Measurements from ENCODE around the gene CDX2.
A peak's percentile ranks its signal among the peaks of the same experiment; 100 is the strongest.

CDX2 gene

GRCh38 chr13:27973961-27974662 is 5.0 kb upstream of the CDX2 start:
- no peak overlapping the region for H3K27ac Mint-ChIP-seq
- no peak overlapping the region for H3K4me3 Mint-ChIP-seq
- H3K36me3 Mint-ChIP-seq = peaks cover 0 to 3% of the 10 kb centered on the region in 2 donors
- peaks cover 30 to 55% of the 10 kb centered on the region in 2 donors for H3K4me1 Mint-ChIP-seq
- no peak for ATAC-seq (replicated peaks)
- no peaks in the 10 kb centered on the region for H3K9me3 Mint-ChIP-seq
- DNase-seq = no peak
- peaks cover 76 to 96% of the 10 kb centered on the region in 2 donors for H3K27me3 Mint-ChIP-seq

- H3K36me3 Mint-ChIP-seq = peaks cover 0 to 3% of the 10 kb centered on the region in 2 donors
- no peak for ATAC-seq (replicated peaks)
- no peaks in the 10 kb centered on the region for H3K9me3 Mint-ChIP-seq
- peaks cover 73 to 95% of the 10 kb centered on the region in 2 donors for H3K27me3 Mint-ChIP-seq
- DNase-seq = no peak
- no peak overlapping the region for H3K27ac Mint-ChIP-seq
- H3K4me1 Mint-ChIP-seq = peaks cover 27 to 55% of the 10 kb centered on the region in 2 donors
- H3K4me3 Mint-ChIP-seq = no peak overlapping the region
These were observed 4.2 kb upstream of the CDX2 start for GRCh38 chr13:27973291-27973690.

- Mint-ChIP-seq H3K9me3 (no peaks in the 10 kb centered on the region), H3K27me3 (peaks cover 78 to 95% of the 10 kb centered on the region in 2 donors), H3K4me3 (no peak overlapping the region), H3K4me1 (peaks cover 32 to 57% of the 10 kb centered on the region in 2 donors), H3K27ac (no peak overlapping the region), H3K36me3 (peaks cover 0 to under 1% of the 10 kb centered on the region in 2 donors)
- ATAC-seq (replicated peaks) = no peak
- no peak for DNase-seq
These were observed 3.3 kb upstream of the CDX2 start for GRCh38 chr13:27972478-27972820.

- Mint-ChIP-seq H3K4me1 (peaks cover 34 to 57% of the 10 kb centered on the region in 2 donors), H3K4me3 (no peak overlapping the region), H3K27ac (no peak overlapping the region), H3K36me3 (no peaks in the 10 kb centered on the region), H3K27me3 (peaks cover 78 to 95% of the 10 kb centered on the region in 2 donors), H3K9me3 (no peaks in the 10 kb centered on the region)
- ATAC-seq (replicated peaks) (no peak), DNase-seq (no peak)
These were observed 2.8 kb upstream of the CDX2 start for GRCh38 chr13:27971776-27972477.

GRCh38 chr13:27971236-27971645 is 2.1 kb upstream of the CDX2 start:
- no peak overlapping the region for H3K27ac Mint-ChIP-seq
- no peak for DNase-seq
- H3K4me3 Mint-ChIP-seq = no peak overlapping the region
- peaks cover 77 to 94% of the 10 kb centered on the region in 2 donors for H3K27me3 Mint-ChIP-seq
- peaks cover 36 to 62% of the 10 kb centered on the region in 2 donors for H3K4me1 Mint-ChIP-seq
- H3K9me3 Mint-ChIP-seq = no peaks in the 10 kb centered on the region
- H3K36me3 Mint-ChIP-seq = no peaks in the 10 kb centered on the region
- ATAC-seq (replicated peaks) = no peak

GRCh38 chr13:27970382-27971235 is 1.5 kb upstream of the CDX2 start:
- ATAC-seq (replicated peaks) = no peak
- peak overlapping the region; percentile 17 to 32 for H3K4me3 Mint-ChIP-seq
- no peaks in the 10 kb centered on the region for H3K36me3 Mint-ChIP-seq
- H3K9me3 Mint-ChIP-seq = no peaks in the 10 kb centered on the region
- peaks cover 36 to 59% of the 10 kb centered on the region in 2 donors for H3K4me1 Mint-ChIP-seq
- H3K27ac Mint-ChIP-seq = peak overlapping the region; percentile 75
- no peak for DNase-seq
- H3K27me3 Mint-ChIP-seq = peaks cover 76 to 94% of the 10 kb centered on the region in 2 donors

- Mint-ChIP-seq H3K4me3 (peak overlapping the region in 1 of 2 donors; percentile 37), H3K27ac (peak overlapping the region; percentile 96)
These were observed 733 bp upstream of the CDX2 start for GRCh38 chr13:27969866-27970229.

GRCh38 chr13:27968316-27969081 is 616 bp downstream of the CDX2 start:
- H3K4me3 Mint-ChIP-seq = peak overlapping the region; percentile 66 to 69
- no peaks in the 10 kb centered on the region for H3K36me3 Mint-ChIP-seq
- ATAC-seq (replicated peaks) (no peak), DNase-seq (no peak)
- peaks cover 69 to 94% of the 10 kb centered on the region in 2 donors for H3K27me3 Mint-ChIP-seq
- H3K27ac Mint-ChIP-seq = peak overlapping the region; percentile 42
- peaks cover 33 to 52% of the 10 kb centered on the region in 2 donors for H3K4me1 Mint-ChIP-seq
- H3K9me3 Mint-ChIP-seq = no peaks in the 10 kb centered on the region

More at GRCh38 chr13:27969866-27970229, 733 bp upstream of the CDX2 start:
- DNase-seq (no peak), ATAC-seq (replicated peaks) (no peak)
- Mint-ChIP-seq H3K27me3 (peaks cover 76 to 94% of the 10 kb centered on the region in 2 donors), H3K4me1 (peaks cover 33 to 52% of the 10 kb centered on the region in 2 donors), H3K36me3 (no peaks in the 10 kb centered on the region), H3K9me3 (no peaks in the 10 kb centered on the region)

GRCh38 chr13:27967736-27968315 is 1.3 kb downstream of the CDX2 start:
- peak in 1 of 2 donors; percentile 20 for ATAC-seq (replicated peaks)
- no peaks in the 10 kb centered on the region for H3K9me3 Mint-ChIP-seq
- DNase-seq = no peak
- H3K4me1 Mint-ChIP-seq = peaks cover 33 to 52% of the 10 kb centered on the region in 2 donors
- peaks cover 68 to 93% of the 10 kb centered on the region in 2 donors for H3K27me3 Mint-ChIP-seq
- peak overlapping the region; percentile 77 for H3K4me3 Mint-ChIP-seq
- H3K27ac Mint-ChIP-seq = peak overlapping the region; percentile 88
- H3K36me3 Mint-ChIP-seq = no peaks in the 10 kb centered on the region

- no peaks in the 10 kb centered on the region for H3K9me3 Mint-ChIP-seq
- ATAC-seq (replicated peaks) (peak; percentile 36 to 62), DNase-seq (no peak)
- peaks cover 33 to 55% of the 10 kb centered on the region in 2 donors for H3K4me1 Mint-ChIP-seq
- H3K4me3 Mint-ChIP-seq = peak overlapping the region; percentile 77
- H3K27ac Mint-ChIP-seq = peak overlapping the region; percentile 88
- H3K27me3 Mint-ChIP-seq = peaks cover 73 to 96% of the 10 kb centered on the region in 2 donors
- no peaks in the 10 kb centered on the region for H3K36me3 Mint-ChIP-seq
These were observed 1.8 kb downstream of the CDX2 start for GRCh38 chr13:27967203-27967735.

GRCh38 chr13:27966641-27967202 is 2.4 kb downstream of the CDX2 start:
- Mint-ChIP-seq H3K4me3 (peak overlapping the region; percentile 52 to 77), H3K36me3 (no peaks in the 10 kb centered on the region), H3K27me3 (peaks cover 77 to 96% of the 10 kb centered on the region in 2 donors), H3K27ac (peak overlapping the region; percentile 88), H3K4me1 (peaks cover 33 to 58% of the 10 kb centered on the region in 2 donors), H3K9me3 (no peaks in the 10 kb centered on the region)
- no peak for ATAC-seq (replicated peaks)
- no peak for DNase-seq

GRCh38 chr13:27965740-27966640 is 3.1 kb downstream of the CDX2 start:
- H3K4me3 Mint-ChIP-seq = peak overlapping the region; percentile 52 to 58

More at GRCh38 chr13:27965740-27966640, 3.1 kb downstream of the CDX2 start:
- DNase-seq (no peak), ATAC-seq (replicated peaks) (no peak)
- peaks cover 31 to 61% of the 10 kb centered on the region in 2 donors for H3K4me1 Mint-ChIP-seq
- H3K27me3 Mint-ChIP-seq = peaks cover 75 to 96% of the 10 kb centered on the region in 2 donors
- H3K9me3 Mint-ChIP-seq = no peaks in the 10 kb centered on the region
- H3K27ac Mint-ChIP-seq = peak overlapping the region; percentile 75
- no peaks in the 10 kb centered on the region for H3K36me3 Mint-ChIP-seq
